Measurements from ENCODE around the gene RHOG.
A peak's percentile ranks its signal among the peaks of the same experiment; 100 is the strongest.
"Not testable (repeated sequence)": the region's sequence is repeated elsewhere in the genome, so short reads cannot be mapped to it uniquely, and the experiment has no call there.

The RHOG gene

GRCh38 chr11:3832816-3833215 is 7.9 kb downstream of the RHOG start:
- no peak for DNase-seq

GRCh38 chr11:3831378-3832239 is 9.2 kb downstream of the RHOG start:
- peak; percentile 88 to 91 (median 89) for DNase-seq

DNA sequence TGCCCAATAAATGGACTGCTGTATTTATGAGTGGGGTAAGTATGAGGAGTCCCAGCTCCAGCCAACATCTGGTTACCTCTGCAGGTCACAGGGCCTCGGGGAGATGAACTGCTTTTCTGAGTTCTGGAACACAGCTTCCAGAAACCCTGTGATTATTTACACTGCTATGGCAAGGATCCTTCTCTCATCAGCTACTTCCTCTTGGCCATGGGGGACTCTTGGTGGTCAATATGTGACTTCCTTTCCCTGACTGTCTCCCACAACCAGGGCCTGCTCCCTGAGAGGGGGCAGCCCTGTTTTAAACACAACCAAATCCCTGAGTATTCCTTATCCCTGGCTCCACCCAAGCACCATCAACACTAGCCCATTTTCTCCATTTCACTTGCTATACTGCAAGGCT is 10.0 kb downstream of the RHOG start:
- peak; percentile 38 to 56 (median 44) for DNase-seq

DNA sequence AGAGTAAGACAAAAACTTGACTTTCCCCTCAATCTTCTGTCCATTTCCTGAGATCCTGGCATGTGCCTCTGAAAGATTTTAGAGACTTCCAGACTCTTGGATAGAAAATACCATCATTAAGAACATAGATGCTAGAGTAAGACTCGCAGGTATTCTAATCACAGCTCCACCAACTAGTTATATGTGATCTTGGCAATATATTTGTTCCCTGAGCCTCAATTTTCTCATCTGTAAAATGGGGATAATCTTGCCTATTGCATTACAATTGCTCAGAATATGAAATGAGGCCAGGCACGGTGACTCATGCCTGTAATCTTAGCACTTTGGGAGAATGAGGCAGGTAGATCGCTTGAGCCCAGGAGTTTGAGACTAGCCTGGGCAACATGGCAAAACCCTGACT is 10.7 kb downstream of the RHOG start:
- DNase-seq, result no peak

DNA sequence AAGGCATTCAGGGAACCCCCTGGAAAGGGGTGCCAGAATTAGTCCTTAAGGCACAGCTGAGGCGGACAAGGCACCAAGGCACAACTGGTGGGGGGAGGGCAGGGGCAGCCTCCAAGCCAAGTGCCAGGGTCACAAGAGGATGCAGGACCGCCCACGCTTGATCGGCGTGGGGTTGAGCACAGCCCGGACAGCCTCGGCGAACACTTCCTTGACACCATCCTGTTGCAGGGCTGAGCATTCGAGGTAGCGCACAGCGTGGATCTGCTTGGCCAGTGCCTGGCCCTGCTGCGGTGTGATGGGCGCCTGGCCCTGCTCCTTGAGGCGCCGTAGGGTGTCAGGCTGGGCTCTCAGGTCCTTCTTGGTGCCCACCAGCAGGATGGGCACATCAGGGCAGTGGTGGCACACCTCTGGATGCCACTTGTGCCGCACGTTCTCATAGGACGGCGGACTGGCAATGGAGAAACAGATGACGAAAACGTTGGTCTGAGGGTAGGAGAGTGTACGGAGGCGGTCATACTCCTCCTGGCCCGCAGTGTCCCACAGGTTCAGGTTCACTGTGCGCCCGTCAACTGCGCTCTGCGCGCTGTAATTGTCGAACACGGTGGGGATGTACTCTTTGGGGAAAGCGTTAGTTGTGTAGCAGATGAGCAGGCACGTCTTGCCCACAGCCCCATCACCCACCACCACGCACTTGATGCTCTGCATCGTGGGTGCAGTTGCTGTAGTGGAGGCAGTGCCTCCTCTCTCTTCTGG is 13.1 kb downstream of the RHOG start:
- peak in 1 of 3 donors; percentile 38 for DNase-seq

- no peak for DNase-seq
These were observed 14.0 kb downstream of the RHOG start for GRCh38 chr11:3826721-3827120.

DNA sequence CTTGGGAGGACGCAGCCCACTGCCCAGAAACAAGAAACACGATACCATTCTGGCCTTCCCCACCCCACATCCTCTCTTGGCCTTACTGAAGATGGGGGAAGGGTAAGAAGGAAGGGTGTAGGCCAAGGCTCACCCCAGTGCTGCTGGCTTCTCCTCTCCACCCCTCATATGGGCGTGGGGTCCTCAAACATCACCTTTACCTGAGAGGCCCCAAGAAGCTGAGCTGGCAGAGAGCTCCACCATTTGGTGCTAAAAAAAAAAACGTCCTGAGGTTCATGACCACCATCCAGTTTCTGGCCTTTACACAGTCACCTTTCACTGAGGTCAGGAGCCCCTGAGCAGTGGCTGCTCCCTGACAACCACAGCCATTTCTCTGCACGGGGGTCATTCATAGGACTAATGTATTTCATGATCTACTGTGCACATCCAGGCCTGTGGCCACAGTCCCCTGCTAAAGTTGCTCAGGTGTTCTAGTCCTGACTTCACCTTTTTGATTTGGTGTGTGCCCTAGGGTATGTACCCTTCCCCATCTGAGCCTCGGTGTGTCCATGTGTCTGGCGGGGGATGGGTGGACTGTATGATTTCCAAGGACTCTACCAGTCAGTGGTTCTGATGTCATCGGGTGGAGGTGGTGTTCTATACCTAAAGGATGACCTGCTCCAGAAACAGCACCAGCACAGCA is 15.1 kb downstream of the RHOG start:
- DNase-seq, result no peak

GRCh38 chr11:3824714-3825472 is 15.9 kb downstream of the RHOG start:
- DNase-seq, result peak; percentile 90 to 92 (median 90)

- DNase-seq, result no peak
These were observed 16.8 kb downstream of the RHOG start for GRCh38 chr11:3823762-3824506.

DNA sequence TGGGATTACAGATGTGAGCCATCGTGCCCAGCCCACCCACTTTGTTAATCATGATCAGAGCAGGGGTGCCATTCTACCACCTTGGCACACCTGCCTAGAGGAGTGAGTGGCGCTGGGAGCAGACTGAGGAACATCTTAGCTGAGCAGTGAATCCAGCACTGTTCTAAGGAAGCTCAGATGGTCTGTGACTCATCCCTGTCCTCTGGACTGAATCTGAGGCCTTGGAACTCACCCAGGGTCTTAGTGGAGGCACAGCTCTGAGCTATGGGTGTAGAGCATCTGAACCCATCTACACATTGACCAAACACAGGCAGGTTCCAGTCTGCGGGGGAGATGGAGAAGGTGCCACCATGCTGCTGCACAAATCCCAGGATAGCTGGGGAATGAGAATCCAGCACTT is 17.5 kb downstream of the RHOG start:
- DNase-seq, result peak; percentile 34 to 54 (median 47)

DNA sequence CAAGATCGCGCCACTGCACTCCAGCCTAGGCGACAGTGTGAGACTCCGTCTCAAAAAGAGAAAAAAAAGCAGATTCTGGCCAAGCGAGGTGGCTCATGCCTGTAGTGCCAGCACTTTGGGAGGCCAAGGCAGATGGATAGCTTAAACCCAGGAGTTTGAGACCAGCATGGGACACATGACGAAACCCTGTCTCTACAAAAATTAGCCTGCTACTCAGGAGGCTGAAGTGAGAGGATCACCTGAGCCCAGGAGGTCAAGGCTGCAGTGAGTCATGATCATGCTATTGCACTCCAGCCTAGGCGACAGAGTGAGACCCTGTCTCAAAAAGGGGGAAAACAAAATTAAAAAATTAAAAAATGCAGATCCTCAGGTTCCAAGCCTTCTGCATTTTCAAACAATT is 18.4 kb downstream of the RHOG start:
- DNase-seq, result no peak

- no peak for DNase-seq
These were observed 19.8 kb downstream of the RHOG start for GRCh38 chr11:3820971-3821370.

DNA sequence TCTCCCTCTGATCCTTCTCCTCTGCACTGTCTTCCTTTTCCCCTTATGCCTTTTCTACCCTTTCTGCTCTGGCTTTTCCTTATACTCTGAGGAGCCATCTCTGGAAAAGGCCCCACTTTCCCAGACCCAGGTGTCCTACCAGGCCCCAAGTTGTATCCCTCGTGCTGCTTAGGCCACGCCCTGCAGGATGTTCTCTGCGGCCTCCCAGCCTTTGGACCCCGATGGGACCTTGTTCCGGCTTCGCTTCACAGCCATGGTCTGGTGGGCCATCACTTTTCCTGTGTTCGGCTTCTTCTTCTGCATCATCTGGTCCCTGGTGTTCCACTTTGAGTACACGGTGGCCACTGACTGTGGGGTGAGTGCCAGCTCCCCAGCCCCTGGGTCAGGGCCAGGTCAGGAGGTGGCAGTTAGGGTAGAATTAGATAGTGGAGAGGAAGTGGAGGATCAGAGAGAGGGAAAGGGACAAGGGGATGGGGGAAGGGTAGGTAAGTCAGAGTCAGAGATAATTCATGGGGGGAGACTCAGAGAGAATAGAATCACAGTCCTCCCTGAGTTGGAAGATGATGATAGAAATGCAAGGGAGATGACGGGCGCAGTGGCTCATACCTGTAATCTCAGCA is 23.5 kb downstream of the RHOG start:
- DNase-seq, result no peak

DNA sequence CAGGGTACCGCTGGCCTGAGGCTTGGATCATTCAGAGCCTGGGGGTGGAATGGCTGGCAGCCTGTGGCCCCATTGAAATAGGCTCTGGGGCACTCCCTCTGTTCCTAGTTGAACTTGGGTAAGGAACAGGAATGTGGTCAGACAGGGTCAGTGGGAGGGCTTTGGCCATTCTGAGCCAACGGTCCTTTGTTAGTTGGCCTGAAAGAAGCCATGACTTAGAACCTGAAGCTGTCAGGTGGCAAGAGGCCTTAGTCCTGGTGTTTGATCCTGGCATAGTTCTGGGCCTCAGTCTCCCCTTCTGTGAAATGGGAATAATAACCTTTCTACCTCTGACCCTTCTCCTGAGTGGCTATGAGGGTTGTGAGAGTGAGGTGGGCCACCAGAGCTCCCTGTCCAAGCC is 24.1 kb downstream of the RHOG start:
- no peak for DNase-seq

- DNase-seq, result no peak
These were observed 24.9 kb downstream of the RHOG start for GRCh38 chr11:3815845-3816244.

DNA sequence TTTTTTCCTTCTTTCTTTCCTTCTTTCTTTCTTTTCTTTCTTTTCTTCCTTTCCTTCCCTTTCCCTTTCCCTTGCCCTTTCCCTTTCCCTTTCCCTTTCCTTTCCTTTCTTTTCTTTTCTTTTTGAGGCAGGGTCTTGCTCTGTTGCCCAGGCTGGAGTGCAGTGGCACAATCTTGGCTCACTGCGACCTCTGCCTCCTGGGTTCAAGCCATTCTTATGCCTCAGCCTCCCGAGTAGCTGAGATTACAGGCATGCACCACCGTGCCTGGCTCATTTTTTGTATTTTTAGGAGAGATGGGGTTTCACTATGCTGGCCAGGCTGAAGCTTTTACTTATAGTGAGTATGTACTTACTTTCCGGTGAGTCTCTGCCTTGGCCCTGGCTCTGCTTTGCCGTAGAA is 25.9 kb downstream of the RHOG start:
- DNase-seq, result not testable (repeated sequence)

DNA sequence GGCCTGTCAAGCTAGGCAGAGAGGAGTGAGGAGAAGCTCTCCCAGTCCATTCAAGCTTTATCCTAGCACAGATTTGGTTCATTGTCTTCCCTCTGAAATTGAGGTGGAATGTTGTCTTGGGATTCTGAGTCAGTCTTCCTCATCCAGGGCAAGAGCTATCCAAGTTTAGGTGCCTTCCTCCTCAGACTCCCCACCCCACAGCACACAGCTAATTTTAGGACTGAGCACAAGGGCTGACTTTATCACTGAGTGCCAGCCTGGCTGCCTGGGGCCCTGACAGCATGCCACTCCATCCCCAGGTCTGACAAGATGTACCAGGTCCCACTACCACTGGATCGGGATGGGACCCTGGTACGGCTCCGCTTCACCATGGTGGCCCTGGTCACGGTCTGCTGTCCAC is 29.8 kb downstream of the RHOG start:
- DNase-seq, result no peak

- no peak for DNase-seq
These were observed 30.3 kb downstream of the RHOG start for GRCh38 chr11:3810446-3810845.

DNA sequence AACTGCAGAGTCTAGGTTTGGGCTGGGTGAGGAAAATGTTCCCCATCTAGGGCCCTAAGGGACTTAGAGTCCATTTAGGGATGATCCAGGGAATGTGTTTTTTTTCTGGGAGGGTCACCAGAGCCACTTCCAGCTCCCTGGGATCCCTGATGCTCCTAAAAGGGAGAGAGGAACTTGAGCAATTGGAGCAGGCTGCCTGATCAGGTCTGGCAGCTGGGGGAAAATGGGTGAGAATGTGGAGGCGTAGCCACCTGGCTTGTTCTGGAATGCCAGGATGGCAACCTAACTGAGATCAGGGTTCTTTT is 31.2 kb downstream of the RHOG start:
- no peak for DNase-seq

DNA sequence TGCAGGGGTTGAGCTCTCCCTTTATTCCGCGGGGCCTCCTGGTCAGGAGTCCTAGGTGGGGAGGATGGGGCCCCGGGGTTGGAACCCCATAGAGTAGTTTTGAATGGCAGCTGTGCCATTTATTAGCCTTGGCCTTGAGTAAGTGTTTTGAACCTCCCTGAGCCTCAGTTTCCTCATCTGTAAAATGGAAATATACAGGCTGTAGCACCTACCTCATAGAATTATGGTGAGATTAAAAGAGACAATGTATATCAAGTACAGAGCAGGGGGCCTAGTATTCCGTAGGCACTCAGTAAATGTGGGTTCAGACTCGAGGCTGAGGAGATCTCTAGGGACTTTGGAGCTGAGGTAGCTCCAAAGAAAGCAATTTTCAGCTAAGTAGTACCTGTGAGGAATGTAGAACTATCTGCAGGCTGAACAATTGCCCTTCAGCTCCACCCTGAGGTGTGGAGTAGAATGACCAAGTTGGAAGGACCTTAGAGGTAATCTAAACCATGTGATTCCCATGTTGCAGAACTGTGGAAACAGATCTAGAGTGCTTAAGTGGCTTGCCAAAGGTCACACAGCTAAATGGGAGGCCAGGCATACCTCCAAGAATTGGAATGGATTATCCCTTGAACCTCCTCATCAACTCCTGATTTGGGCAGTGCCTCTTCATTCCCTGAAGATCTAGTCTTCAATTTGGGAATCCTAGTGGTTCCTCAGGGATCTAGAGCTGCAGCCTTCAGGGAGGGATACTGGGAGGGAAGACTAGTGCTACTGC is 31.7 kb downstream of the RHOG start:
- peak; percentile 55 to 70 (median 58) for DNase-seq
